IPS DF 4.7 (cell line): ENCODE data around the gene IL37.

Experiments
- DNase-seq: peaks from one replicate; pipeline ENCODE4 v3.0.0-alpha.2; 2013; ENCODE audit warnings: low spot score; ENCODE audit errors: extremely low read depth

The IL37 gene, protein sequence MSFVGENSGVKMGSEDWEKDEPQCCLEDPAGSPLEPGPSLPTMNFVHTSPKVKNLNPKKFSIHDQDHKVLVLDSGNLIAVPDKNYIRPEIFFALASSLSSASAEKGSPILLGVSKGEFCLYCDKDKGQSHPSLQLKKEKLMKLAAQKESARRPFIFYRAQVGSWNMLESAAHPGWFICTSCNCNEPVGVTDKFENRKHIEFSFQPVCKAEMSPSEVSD

GRCh38 chr2:112910865-112911264 lies at the start of gene IL37:
TSS of gene IL37 (plus strand) at chr2:112911165. CDS start at chr2:112913013, 1,848 bp downstream.
- DNase-seq: no peak

DNA sequence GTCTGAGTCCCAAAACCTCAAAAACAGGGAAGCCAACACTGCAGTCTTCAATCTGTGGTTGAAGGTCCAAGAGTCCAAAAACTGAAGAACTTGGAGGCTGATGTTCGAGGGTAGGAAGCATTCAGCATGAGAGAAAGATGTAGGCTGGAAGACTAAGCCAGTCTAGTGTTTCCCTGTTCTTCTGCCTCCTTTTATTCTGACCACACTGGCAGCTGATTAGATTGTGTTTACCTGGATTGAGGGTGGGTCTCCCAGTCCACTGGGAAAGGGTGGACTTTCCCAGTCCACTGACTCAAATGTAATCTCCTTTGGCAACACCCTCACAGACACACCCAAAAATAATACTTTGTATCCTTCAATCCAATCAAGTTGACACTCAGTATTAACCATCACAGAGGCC lies 46.9 kb upstream of the IL37 start:
- DNase-seq: no peak

- no peak for DNase-seq
Observed at GRCh38 chr2:112866128-112866835, 44.7 kb upstream of the IL37 start.

DNA sequence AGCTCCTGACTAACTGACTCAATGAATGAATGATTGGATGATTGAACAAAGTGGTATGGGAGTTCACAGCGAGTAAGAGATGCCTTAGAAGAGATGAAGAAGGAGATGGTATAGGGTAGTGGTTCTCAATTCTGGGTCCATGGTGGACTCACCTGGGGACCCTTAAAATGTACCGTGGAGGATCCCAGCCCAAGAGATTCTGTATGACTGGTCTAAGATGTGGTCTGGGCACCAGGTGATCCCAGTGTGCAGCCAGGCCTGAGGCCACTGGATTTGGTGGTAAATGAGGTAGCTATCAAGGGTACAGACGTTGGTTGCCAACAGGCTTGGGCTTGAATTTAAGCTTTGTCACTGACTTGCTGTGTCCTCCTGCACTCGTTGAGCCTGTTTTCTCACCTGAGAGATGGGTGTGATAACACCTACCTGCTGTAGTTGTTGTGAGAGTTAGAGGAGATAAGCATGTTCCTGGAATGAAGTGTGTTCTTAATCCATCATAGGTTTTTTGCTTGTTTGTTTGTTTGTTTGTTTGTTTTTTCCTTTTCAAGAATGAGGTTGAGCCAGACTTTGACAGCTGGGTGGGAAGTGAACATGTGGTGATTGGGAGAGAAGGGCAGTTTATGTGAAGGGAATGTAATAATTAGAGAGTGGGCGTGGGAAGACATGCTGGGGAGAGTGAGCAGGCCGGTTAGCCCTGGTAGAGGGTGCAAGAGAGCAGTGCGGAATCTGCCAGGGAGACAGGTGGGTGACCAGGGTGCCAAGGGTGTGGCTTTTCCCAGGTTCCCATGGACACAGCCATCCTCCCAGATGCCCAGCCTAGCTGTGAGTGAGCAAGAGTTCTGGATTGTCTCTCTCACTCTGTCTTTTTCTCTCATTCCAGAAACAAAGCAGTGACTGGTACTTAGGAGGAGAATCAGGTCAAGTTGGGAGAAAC lies 43.0 kb upstream of the IL37 start:
- no peak for DNase-seq

DNA sequence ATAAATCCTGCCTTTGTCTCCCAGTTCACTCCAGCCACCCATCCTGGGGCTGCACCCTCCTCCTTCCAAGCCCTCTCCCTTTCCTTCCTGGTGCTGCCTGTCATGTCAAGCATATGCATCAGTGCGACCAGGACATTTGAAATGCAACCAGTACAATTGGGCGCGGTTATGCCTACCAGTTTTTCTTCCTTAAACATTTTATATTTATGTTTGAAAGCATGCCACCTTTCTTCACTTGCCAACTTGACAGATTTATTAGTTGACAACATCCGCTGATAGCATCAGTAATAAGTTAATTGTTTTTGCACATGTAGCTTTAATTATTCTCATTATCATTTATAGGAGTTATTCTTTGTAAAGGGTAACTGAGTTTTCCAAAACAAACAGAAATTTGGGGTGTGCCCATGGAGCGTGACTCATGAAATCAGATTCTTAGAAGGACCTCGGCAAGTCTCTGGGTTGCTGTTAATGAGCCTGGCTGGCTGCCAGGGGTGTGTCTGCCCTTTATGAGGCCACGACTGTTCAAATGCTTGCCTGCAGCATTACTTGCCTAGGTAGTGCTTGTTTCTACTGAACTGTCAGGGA lies 41.6 kb upstream of the IL37 start:
- no peak for DNase-seq

DNA sequence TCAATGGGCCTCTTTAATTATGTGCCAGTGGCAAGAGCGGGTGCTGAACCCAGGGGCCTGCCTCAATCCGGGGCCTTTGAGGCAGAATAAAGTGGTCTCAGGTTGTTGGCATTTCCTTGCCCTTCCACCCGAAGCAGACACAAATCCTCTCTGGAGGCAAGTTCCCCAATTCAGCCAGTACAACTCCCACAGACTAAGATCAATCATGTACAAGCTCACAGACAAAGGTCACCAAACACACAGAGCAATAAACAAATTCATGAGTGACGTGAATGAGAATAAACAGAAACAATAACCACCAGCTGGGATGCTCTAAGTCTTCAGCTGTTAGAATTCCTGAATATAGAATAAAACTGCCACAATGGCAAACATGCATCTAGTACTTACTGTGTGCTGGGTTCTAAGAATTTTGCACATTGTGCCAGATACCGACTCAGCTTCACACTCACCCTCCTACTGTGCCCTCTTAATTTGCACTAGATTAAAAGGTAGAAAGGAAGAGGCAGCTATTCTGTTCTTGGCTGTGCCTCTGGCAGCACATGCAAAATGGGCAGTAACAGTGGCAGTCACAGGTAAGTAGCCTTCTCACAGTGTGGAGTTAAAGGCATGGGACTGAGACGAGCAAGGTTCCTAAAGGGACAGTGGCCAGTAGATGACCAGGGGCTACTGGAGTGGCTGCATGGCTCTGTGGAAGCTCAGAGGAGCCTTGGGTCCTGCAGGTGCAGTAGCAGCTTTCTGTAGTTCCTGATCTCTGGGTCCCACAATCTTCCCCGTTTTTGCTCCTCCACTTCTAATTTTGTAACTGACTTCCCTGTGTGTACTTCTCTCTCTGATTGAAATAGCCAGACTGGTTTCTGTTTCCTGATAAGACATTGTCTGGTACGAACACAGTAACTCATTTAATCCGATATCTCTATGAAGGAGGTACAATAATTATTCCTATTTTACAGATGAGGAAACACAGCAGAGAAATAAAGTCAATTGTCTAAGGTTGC lies 39.8 kb upstream of the IL37 start:
- DNase-seq: no peak

GRCh38 chr2:112876257-112876970 lies 34.6 kb upstream of the IL37 start:
- no peak for DNase-seq

DNA sequence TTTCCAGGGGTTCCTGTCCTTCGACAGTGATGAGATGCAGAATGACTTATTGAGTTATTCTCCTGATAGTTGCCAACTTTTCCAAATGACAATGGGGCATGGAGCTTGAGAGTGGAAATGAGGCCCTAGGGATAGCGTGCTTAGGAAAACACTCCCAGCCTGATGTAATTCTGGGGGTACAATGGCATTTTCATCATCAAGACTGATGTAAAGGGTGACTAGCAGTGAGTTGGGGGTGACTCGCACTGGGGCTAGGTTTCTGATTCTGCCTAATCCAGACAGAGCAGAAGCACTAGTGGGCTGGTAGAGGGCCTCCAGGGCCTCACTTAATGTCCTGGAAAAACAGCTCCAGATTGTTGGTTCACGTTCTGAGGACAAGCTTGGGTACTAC lies 34.0 kb upstream of the IL37 start:
- DNase-seq: no peak

DNA sequence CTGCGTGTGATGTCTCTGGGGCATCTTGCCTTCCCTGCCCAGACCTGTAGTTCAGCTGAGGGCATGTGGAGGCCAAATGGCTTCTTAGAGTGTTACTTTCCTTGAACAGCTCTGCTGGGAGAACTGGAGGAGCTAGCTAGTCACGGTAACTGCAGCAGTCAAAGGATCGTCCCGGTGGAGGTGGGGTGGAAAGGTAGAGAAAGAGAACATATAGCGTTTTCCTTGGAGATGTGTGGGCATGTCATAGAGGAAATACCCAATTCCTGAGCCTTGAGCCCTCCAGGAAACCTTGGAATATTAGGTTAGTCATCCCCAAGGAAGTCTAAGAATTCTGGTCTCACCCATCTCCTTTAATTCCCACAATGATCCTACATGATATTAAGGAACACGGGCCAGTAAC lies 33.5 kb upstream of the IL37 start:
- no peak for DNase-seq

DNA sequence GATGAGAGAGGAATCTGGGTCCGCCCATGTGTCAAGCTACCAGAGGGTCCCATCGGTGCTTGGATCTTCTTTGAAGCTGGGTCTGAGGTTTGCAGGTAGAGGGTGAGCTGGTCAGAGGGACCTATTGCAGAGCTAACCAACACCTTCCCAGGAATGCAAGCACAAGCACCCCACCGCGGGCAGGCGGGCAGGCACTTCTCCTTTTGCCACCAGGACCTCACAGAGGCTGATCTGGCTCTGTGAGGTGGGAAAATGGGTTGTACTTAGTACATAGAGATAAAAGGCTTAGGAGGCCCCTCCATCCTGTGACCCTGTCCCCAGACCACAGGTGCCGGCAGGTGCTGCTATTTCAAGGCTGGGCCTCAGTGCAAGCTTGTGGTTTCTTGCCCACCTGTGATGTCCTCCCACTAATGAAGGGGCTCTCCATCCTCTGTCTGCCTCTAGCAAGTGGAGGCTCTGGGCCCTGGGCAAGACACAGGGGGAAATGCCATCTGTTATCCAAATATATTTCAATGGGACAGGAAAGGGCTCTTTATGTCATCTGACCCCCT lies 31.4 kb upstream of the IL37 start:
- no peak for DNase-seq

DNA sequence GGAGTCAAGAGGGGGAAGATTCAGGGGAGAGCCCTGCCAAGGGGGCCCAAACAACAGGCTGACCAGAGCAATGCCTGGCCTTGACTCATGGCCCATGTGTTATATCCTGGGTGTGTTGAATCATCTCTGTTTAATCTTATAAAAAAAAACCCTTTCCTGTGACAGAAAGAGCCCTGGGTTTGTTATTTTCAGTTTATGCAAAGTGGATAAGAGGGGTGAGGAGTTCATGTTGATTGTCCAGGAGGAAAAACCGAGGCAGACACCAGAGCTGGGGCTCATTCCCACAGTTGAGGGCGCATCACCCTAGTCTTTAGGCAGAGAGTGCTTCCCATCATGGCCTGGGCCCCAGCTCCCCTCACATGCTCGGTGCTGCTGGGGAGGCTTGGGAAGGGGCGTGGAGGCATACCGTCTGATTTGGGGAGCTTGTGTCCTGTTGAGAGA lies 30.9 kb upstream of the IL37 start:
- no peak for DNase-seq

DNA sequence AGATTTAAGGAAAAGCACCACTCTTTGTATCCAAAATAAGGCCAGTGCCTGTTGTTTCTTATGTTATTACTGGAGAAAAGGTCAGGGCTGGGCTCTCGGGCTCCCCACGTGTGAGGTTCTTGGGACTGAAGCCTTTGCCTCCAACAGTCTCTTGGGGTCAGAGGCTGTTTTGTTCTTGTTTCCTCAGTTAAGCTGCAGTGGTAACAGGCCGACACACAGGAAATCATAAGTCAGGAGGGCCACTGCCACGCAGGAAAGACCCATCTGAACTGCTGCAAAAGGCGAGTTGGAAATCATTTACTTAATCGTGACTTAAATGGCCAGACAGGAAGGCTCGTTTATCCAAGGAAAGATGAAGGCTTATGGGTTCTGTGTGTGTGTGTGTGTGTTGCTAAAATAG lies 30.3 kb upstream of the IL37 start:
- DNase-seq: no peak

DNA sequence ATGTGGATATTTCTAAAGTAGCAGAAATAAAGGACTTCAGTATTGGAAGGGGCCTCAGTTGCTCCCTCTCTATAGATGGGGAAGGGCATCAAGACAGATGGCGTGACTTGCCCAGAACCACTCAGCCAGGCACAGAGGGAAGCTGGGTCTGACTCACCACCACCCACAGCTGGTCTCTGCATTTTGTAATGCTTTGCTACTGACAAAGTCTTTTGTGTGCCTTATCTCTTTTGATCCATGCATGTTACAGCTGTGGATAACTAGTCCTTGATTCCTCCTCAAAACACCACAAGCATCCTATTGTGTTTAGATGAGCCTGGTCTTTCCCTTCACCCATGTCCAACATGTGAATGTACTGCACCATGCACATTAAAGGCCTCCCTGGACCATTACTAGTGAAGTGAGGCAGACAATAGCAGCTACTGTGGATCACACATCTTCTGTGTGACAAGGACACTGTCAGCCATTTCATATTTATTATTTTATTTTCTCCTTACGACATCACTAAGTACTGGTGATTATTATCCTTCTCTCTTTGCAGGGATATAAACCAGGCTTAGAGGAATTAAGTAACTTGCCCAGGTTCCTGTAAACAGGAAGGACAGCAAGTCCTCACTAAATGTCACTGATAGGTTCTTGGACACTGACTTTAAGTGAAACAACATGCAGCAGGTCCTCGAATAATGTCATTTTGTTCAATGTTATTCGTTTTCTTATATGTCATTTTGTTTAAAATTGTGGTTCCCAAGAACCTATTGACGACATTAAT lies 29.6 kb upstream of the IL37 start:
- DNase-seq: no peak

DNA sequence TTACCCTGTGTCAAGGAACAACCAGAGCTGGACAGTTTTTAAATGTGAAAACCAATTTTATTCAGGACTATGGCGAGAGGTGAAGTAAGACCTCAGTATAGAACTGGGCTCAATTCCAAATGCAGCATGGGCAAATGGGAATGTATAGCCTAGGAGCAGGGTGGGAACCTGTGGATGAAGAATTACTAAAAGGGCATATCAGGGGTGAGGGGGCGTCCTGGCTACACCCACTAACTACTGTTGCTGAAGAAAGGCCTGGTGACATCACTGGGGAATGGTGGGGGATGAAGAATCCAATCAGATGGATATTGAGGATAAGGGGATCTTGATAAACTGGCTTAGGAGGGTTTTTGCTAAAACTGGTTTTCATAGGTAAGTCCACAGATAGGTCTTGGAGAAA lies 27.3 kb upstream of the IL37 start:
- no peak for DNase-seq

DNA sequence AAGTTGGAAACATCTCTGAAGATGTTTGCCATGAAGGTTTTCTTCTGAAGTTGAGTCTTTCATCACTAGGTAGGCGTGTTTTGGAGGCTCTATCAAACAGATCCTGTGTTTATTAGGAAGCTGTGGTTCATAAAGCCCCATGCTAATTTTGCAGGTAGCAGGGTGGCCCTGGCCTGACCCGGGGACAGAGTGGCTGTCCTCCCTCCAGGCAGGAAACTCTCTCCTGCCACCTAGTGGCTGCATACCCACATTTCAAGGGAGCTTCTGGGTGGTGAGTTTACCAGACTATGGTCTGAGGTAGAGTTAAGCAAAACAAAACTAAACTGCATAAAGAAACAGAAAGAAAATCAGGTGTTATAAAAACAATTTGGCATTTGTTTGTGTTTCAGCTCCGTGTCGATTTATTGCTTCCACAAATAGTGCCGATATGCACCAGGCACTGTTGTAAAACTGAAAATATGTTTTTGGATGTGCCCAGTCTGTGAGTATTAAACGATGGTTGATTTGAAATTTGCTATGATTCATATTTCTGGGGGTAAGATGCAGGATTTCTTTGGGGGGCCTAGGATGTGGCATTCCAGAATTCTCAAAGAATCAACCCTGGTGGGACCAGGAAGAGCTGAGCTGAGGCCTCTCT lies 26.0 kb upstream of the IL37 start:
- peak; percentile 53 for DNase-seq

DNA sequence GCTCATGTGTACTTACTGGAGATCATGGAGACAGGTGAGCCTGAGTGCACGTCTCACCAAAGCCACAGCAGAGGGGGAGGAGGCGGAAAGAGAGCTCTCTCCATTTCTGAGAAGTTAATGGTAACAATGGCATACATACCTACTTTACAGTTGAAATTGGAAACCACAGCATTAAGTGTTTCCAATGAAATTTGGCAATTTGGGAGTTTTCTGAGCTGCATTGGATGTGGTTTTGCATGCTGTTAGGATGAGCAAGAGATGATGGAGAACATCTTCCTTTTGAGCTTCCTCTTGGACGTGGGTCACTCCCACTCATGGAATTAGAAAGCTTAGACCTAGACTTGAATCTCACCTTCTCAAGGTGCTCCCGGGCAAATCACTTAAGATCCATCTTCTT lies 25.5 kb upstream of the IL37 start:
- no peak for DNase-seq

- DNase-seq: no peak
Observed at GRCh38 chr2:112886291-112886690, 24.7 kb upstream of the IL37 start.

DNA sequence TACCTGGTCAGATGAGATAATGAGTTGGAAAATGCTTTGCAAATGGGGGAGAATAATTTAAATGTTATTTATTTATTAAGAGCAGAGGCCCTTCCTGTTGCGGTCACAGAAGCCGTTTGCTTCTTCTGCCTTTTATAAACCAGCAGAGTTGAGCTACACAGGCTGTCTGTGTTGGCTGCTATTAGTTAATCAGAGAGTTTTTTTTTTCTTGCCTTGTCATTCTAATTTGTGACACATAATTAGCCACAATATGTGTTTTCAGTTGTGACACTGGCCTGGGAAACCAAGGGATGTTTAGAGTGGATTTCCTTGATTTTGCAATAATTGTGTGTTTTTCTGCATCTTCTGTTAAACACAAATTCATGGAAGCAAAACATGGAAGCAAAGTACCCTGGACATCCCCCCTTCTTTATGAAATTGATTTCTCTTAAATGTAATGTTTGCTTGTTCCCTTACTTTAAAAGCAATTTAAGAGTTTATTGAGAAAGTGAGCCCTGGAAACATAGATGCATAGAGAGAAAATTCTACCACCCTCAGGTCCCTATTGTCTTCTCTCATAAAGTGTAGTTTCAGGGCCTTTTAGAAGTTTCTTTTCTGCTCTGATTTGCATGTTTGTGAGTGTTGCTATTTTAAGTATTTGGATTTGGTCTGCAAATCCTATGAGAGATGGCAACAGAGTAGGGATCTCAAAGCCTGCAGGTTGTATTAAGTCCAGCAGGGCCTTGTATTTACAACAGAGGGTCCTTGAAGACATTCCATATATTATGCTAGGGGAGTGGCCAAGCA lies 22.8 kb upstream of the IL37 start:
- DNase-seq: no peak
